WI38 (cell line): ENCODE data around the gene ADAMTS4.
A peak's percentile ranks its signal among the peaks of the same experiment; 100 is the strongest.

Experiments
- H3K4me3 ChIP-seq: 2 replicates; pipeline ENCODE4 v1.5.1; 2011; ENCODE audit warnings: low read depth, mild to moderate bottlenecking, control low read depth, low read length
- TF ChIP-seq, protein P1 (sequence below): IDR thresholded peaks from 2 replicates; pipeline ENCODE4 v1.5.1; 2012; ENCODE audit warnings: low read depth, mild to moderate bottlenecking, control low read depth, low read length

The ADAMTS4 gene

DNA sequence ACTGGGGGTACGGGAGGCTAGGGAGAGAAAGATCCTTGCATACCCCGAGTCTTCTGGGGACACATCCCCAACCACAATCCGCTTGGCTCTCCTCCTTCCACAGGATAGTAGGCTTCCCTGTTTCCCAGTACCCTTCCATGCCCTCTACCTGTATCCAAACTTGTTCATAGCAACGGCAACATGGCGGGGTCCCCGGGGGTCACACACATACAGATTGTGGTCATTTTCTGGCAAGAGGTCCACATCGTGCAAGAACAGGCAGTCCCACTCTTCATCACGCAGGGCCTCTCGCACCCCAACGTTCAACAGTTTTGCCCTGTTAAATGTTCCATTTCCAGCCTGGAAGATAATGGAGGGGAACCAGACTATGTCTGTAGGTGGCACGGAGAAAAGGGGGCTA, 25.1 kb downstream of the ADAMTS4 start:
- H3K4me3 ChIP-seq = no peak overlapping the region
- TF ChIP-seq, protein P1, sequence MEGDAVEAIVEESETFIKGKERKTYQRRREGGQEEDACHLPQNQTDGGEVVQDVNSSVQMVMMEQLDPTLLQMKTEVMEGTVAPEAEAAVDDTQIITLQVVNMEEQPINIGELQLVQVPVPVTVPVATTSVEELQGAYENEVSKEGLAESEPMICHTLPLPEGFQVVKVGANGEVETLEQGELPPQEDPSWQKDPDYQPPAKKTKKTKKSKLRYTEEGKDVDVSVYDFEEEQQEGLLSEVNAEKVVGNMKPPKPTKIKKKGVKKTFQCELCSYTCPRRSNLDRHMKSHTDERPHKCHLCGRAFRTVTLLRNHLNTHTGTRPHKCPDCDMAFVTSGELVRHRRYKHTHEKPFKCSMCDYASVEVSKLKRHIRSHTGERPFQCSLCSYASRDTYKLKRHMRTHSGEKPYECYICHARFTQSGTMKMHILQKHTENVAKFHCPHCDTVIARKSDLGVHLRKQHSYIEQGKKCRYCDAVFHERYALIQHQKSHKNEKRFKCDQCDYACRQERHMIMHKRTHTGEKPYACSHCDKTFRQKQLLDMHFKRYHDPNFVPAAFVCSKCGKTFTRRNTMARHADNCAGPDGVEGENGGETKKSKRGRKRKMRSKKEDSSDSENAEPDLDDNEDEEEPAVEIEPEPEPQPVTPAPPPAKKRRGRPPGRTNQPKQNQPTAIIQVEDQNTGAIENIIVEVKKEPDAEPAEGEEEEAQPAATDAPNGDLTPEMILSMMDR = no peak

DNA sequence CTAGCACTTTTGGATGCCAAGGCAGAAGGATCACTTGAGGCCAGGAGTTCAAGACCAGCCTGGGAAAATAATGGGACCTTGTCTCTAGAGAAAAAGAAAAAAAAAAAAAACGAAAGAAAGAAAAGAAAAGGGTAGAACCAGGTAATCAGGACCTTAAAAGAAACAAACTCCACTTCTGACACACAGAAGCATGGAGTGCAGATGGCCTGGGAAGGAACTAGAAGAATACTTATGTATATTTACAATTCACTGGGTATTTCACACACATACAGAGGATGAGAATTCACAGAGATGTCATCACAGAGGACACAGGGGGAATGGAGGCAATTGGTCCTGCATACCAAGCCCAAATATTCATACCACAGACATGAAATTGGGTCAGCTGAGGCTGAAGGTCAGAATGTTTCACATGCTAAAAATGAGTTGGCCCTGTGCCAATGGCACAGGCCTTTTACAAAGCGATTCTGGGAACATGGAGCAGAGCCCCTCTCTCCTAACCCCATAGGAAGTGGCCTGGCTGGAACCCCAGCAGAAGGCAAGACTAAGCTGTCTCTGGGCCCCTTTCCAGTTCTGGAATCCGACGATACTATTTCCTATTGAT, 26.0 kb downstream of the ADAMTS4 start:
- H3K4me3 ChIP-seq = no peak overlapping the region

DNA sequence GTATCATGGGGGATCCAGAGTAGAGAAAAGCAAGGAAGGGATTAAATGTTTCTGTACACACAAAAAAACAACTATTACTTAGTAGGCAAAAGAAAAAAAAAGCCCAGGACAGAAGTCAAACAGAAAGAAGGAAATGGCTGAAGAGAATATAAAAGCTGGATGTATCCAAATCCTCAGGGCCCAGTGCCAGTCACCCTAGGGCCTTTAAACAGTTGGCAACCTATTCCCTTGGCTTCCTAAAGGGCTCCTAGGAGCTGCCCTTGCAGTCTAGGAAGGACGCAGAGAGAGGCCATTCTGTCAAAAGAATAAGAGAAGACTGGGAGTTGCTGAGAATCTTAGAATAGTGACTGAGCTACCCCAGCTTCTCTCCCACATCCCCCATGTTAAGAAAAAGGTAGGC, 26.5 kb downstream of the ADAMTS4 start:
- TF ChIP-seq, protein P1 = no peak
- H3K4me3 ChIP-seq = no peak overlapping the region

More for the DNA sequence above, 26.0 kb downstream of the ADAMTS4 start:
- TF ChIP-seq, protein P1 = no peak

DNA sequence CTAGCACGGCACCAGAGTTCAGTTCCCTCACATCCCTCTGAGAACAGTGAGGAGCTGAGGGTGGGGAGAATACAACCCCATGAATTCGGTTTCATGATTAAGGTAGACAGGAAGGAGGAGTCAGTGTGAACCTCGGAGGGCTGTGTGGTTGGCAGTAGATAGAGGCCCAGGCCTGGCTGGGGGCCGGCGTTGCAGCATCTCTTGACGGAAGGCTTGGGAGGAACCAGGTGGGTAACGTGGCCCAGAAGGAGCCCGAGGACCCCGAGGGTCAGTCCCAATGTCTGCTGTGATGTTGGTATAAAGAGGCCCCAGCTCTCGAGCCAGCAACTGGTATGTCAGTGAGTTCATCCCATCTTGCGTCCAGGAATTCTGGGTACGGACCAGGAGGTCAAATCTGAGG, 27.2 kb downstream of the ADAMTS4 start:
- H3K4me3 ChIP-seq = no peak overlapping the region
- TF ChIP-seq, protein P1 = no peak

DNA sequence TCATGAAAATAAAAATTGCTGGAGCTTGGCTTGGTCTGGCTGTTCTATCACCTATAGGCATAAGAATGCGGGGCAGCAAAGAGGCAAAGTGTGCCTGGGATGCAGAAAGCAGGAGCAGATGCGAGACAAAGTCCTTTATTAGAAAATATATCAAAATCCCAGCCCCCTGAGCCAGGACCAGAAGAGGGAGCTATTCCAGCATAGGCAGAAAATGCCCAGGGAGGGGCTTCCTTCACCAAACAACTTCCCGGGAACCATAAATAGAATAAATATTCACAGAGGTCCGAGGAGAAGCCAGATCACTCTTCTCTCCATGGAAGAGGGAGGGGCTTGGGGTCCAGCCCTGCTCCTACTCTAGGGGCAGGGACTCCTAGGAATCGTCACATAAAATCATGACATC, 27.7 kb downstream of the ADAMTS4 start:
- H3K4me3 ChIP-seq = no peak overlapping the region
- TF ChIP-seq, protein P1 = no peak

DNA sequence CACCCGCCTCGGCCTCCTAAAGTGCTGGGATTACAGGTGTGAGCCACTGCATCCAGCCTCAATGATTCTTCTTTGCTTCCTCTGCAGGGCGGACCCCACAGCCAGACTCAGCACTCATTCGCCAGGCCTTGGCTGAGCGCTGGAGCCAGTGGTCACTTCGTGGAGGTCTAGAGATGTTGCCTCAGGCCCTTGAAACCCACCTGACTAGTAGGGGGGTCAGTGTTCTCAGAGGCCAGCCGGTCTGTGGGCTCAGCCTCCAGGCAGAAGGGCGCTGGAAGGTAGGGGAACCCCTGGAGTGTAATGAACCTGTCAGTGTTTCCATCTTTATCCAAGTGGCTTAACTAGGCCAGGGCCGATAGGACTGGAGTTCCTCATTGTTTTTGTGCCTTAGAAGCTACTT, 29.9 kb downstream of the ADAMTS4 start:
- TF ChIP-seq, protein P1 = no peak
- no peak overlapping the region for H3K4me3 ChIP-seq

DNA sequence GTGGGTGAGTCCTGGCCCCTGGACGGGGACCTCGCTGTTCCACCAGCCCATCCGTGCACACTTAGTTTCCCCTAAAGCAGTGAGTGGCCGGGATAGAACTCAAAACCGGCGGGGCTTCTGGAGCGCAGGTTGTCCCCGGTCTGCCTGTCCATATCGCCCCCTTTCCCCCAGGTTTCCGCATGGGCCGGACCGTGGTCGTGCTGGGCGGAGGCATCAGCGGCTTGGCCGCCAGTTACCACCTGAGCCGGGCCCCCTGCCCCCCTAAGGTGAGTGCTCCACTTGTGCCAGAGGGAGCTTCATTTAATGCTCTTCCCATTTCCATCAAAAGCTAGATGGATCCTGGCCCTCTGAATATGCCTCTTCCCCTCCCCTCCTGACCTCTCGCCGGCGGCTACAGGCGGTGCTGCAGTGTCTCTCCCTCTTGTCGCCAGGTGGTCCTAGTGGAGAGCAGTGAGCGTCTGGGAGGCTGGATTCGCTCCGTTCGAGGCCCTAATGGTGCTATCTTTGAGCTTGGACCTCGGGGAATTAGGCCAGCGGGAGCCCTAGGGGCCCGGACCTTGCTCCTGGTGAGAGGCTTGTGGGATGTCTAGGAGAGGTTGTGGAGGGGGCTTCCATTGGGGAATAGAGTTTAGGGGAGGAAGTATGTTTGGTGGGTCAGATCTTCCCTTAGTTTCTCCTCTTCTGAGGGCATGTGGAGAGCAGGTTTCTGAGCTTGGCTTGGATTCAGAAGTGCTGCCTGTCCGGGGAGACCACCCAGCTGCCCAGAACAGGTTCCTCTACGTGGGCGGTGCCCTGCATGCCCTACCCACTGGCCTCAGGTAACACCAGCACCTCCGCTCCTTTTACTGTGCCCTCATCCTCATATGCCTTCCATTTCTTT, 31.9 kb downstream of the ADAMTS4 start:
- TF ChIP-seq, protein P1 = no peak
- peak overlapping the region; percentile 69 for H3K4me3 ChIP-seq
